ENCODE measurements around the gene ZNHIT6. TPM values are rescaled to one million over a fixed set of nuclear protein-coding genes. Genes with fewer than 3 reads are reported as not detected.

Gene ZNHIT6
- total and polyA plus RNA-seq, 3 experiments from 2014 or later = 17.5 to 37.5 (median 35.5) TPM

DNA sequence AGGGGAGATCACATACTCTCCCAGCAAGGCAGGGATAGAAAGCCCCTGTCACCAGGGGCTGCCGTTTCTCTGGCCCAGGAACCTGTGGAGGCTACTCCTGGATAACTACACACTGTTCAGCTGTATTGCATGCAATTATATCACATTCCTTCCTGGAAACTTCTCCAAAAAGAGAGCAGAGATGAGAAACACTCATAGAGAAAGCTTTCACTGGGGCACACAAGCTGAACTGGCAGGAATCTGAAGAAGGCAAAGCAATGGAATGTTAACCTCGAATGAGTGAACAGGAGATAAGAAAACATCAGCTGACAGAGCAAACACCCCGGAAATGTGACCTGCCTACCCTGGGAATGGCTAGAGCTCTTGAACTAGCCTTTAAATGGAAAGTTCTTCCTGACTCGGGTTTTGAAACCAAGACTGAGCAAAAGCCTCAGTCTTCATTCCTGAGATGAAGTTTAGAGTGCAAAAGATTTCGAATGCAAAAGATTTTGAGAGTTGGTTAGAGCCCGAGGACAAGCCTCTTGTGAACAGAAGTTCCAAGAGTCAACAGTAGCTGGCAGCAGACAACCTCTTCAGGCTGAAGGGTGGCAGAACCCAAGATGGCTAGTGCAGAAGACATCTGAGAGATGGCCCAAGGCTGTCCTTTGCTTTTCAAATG, 95.4 kb downstream of the ZNHIT6 start:
- Histone ChIP-seq H3K27ac (ENCODE audit: low read depth, low read length) (no peak overlapping the region), H3K36me3 (ENCODE audit: insufficient read depth, low read length) (no peaks in the 10 kb centered on the region), H3K4me1 (ENCODE audit: insufficient read depth, low read length) (no peaks in the 10 kb centered on the region), H3K9me3 (ENCODE audit: low read length) (no peaks in the 10 kb centered on the region), H3K4me3 (ENCODE audit: low read length) (no peak overlapping the region), H3K27me3 (ENCODE audit: insufficient read depth, low read length, poor library complexity, severe bottlenecking) (no peaks in the 10 kb centered on the region)
- Mint-ChIP-seq H3K4me3 (no peak overlapping the region), H3K4me1 (no peaks in the 10 kb centered on the region), H3K9me3 (peaks cover 0 to 6% (median 0%) of the 10 kb centered on the region in 5 donors), H3K27me3 (peaks cover 0 to 4% of the 10 kb centered on the region in 2 donors), H3K36me3 (peaks cover 0 to 17% (median under 1%) of the 10 kb centered on the region in 3 donors), H3K27ac (no peak overlapping the region)
- DNase-seq = no peak
- POLR2A ChIA-PET = no interaction called here
- CTCF ChIA-PET = interaction anchor here (1.7 kb wide), 1 partner anchor 9 kb away, joined by 4 read pairs; no protein-coding TSS in a partner anchor

DNA sequence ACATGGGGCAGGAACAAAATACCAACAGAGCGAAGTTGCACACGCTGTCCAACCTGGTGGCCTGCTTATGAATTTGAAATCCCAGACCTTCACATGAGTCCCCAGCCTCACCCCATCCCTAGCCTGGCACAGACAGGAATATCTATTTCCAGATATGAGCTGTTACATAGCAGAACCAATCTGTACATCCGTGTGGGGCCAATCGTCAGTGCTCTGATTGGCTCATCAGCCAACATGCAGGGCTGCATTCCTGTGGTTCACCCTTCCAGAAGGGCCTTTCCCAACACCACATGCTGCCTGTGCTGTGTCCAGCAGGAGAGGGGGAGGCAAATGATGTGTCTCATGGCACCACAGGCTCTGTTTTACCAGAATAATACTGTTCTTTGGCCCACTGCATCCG, 96.4 kb downstream of the ZNHIT6 start:
- CTCF ChIA-PET = interaction anchor here (1.7 kb wide), 1 partner anchor 8 kb away, joined by 4 read pairs; no protein-coding TSS in a partner anchor
- DNase-seq = no peak
- Mint-ChIP-seq H3K4me3 (no peak overlapping the region), H3K9me3 (peaks cover 0 to 1% (median 0%) of the 10 kb centered on the region in 5 donors), H3K27me3 (peaks cover 0 to 4% of the 10 kb centered on the region in 2 donors), H3K27ac (no peak overlapping the region), H3K4me1 (no peaks in the 10 kb centered on the region), H3K36me3 (peaks cover 0 to 9% (median 0%) of the 10 kb centered on the region in 3 donors)
- POLR2A ChIA-PET = no interaction called here
- no peaks in the 10 kb centered on the region for H3K36me3 ChIP-seq (ENCODE audit: insufficient read depth, low read length)
- no peak overlapping the region for H3K4me3 ChIP-seq (ENCODE audit: low read length)
- H3K27me3 ChIP-seq (ENCODE audit: insufficient read depth, low read length, poor library complexity, severe bottlenecking) = no peaks in the 10 kb centered on the region
- no peaks in the 10 kb centered on the region for H3K4me1 ChIP-seq (ENCODE audit: insufficient read depth, low read length)
- H3K9me3 ChIP-seq (ENCODE audit: low read length) = no peaks in the 10 kb centered on the region
- no peak overlapping the region for H3K27ac ChIP-seq (ENCODE audit: low read depth, low read length)

- H3K4me1 Mint-ChIP-seq = no peaks in the 10 kb centered on the region
- H3K36me3 ChIP-seq (ENCODE audit: insufficient read depth, low read length) = no peaks in the 10 kb centered on the region
- H3K4me3 Mint-ChIP-seq = no peak overlapping the region
- no peaks in the 10 kb centered on the region for H3K4me1 ChIP-seq (ENCODE audit: insufficient read depth, low read length)
- no peak overlapping the region for H3K27ac Mint-ChIP-seq
- ChIA-PET POLR2A (no interaction called here), CTCF (no interaction called here)
- H3K9me3 Mint-ChIP-seq = no peaks in the 10 kb centered on the region
- no peaks in the 10 kb centered on the region for H3K9me3 ChIP-seq (ENCODE audit: low read length)
- no peak overlapping the region for H3K27ac ChIP-seq (ENCODE audit: low read depth, low read length)
- no peak overlapping the region for H3K4me3 ChIP-seq (ENCODE audit: low read length)
- H3K36me3 Mint-ChIP-seq = peaks cover 0 to 5% (median 2%) of the 10 kb centered on the region in 3 donors
- no peaks in the 10 kb centered on the region for H3K27me3 ChIP-seq (ENCODE audit: insufficient read depth, low read length, poor library complexity, severe bottlenecking)
- H3K27me3 Mint-ChIP-seq = peaks cover 0 to 4% of the 10 kb centered on the region in 2 donors
- DNase-seq = no peak
Measured at GRCh38 chr1:85611425-85611824, 96.8 kb downstream of the ZNHIT6 start.

DNA sequence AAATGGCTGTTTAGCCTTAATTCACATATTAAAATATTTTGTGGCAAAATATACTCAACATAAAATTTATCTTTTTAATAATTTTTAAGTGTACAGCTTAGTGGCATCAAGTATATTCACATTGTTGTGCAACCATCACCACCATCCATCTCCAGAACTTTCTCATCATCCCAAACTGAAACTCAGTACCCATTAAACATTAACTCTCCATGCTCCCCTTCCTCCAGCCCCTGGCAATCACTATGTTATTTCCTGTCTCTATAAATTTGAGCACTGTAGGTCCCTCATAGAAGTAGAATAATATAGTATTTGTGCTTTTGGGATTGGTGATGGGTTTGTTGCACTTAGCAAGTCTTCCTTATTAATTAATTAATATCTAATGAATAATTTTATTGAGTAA, 98.3 kb downstream of the ZNHIT6 start:
- no peaks in the 10 kb centered on the region for H3K4me1 Mint-ChIP-seq
- no peak for DNase-seq
- Histone ChIP-seq H3K4me3 (ENCODE audit: low read length) (no peak overlapping the region), H3K4me1 (ENCODE audit: insufficient read depth, low read length) (no peaks in the 10 kb centered on the region), H3K27me3 (ENCODE audit: insufficient read depth, low read length, poor library complexity, severe bottlenecking) (no peaks in the 10 kb centered on the region), H3K9me3 (ENCODE audit: low read length) (no peaks in the 10 kb centered on the region), H3K36me3 (ENCODE audit: insufficient read depth, low read length) (no peaks in the 10 kb centered on the region), H3K27ac (ENCODE audit: low read depth, low read length) (no peak overlapping the region)
- H3K4me3 Mint-ChIP-seq = no peak overlapping the region
- peaks cover 0 to 5% (median 2%) of the 10 kb centered on the region in 3 donors for H3K36me3 Mint-ChIP-seq
- CTCF ChIA-PET = no interaction called here
- no peaks in the 10 kb centered on the region for H3K9me3 Mint-ChIP-seq
- H3K27ac Mint-ChIP-seq = no peak overlapping the region
- POLR2A ChIA-PET = no interaction called here
- H3K27me3 Mint-ChIP-seq = peaks cover 0 to 5% of the 10 kb centered on the region in 2 donors

GRCh38 chr1:85608851-85609250, 99.4 kb downstream of the ZNHIT6 start:
- Histone ChIP-seq H3K27me3 (ENCODE audit: insufficient read depth, low read length, poor library complexity, severe bottlenecking) (no peaks in the 10 kb centered on the region), H3K27ac (ENCODE audit: low read depth, low read length) (no peak overlapping the region), H3K4me3 (ENCODE audit: low read length) (no peak overlapping the region), H3K9me3 (ENCODE audit: low read length) (no peaks in the 10 kb centered on the region), H3K36me3 (ENCODE audit: insufficient read depth, low read length) (no peaks in the 10 kb centered on the region), H3K4me1 (ENCODE audit: insufficient read depth, low read length) (no peaks in the 10 kb centered on the region)
- ChIA-PET CTCF (no interaction called here), POLR2A (no interaction called here)
- Mint-ChIP-seq H3K27ac (no peak overlapping the region), H3K27me3 (peaks cover 0 to 5% of the 10 kb centered on the region in 2 donors), H3K4me3 (no peak overlapping the region), H3K9me3 (no peaks in the 10 kb centered on the region), H3K4me1 (no peaks in the 10 kb centered on the region), H3K36me3 (peaks cover 0 to 5% (median 2%) of the 10 kb centered on the region in 3 donors)
- DNase-seq = no peak

GRCh38 chr1:85607921-85608265, 100.3 kb downstream of the ZNHIT6 start:
- no peaks in the 10 kb centered on the region for H3K9me3 ChIP-seq (ENCODE audit: low read length)
- no peak overlapping the region for H3K27ac ChIP-seq (ENCODE audit: low read depth, low read length)
- Mint-ChIP-seq H3K27me3 (peaks cover 0 to 5% of the 10 kb centered on the region in 2 donors), H3K9me3 (no peaks in the 10 kb centered on the region), H3K27ac (no peak overlapping the region), H3K4me3 (no peak overlapping the region), H3K4me1 (no peaks in the 10 kb centered on the region), H3K36me3 (peaks cover 0 to 5% (median 2%) of the 10 kb centered on the region in 3 donors)
- H3K4me1 ChIP-seq (ENCODE audit: insufficient read depth, low read length) = no peaks in the 10 kb centered on the region
- H3K4me3 ChIP-seq (ENCODE audit: low read length) = no peak overlapping the region
- ChIA-PET CTCF (no interaction called here), POLR2A (no interaction called here)
- no peak for DNase-seq
- H3K36me3 ChIP-seq (ENCODE audit: insufficient read depth, low read length) = no peaks in the 10 kb centered on the region
- H3K27me3 ChIP-seq (ENCODE audit: insufficient read depth, low read length, poor library complexity, severe bottlenecking) = no peaks in the 10 kb centered on the region

- CTCF ChIA-PET = interaction anchor here (0.6 kb wide), 1 partner anchor 318 kb away, joined by 3 read pairs; no protein-coding TSS in a partner anchor
- H3K27me3 ChIP-seq (ENCODE audit: insufficient read depth, low read length, poor library complexity, severe bottlenecking) = no peaks in the 10 kb centered on the region
- Mint-ChIP-seq H3K27ac (no peak overlapping the region), H3K36me3 (peaks cover 0 to 5% (median 2%) of the 10 kb centered on the region in 3 donors), H3K9me3 (no peaks in the 10 kb centered on the region), H3K27me3 (peaks cover 0 to 5% of the 10 kb centered on the region in 2 donors), H3K4me3 (no peak overlapping the region), H3K4me1 (no peaks in the 10 kb centered on the region)
- H3K27ac ChIP-seq (ENCODE audit: low read depth, low read length) = no peak overlapping the region
- H3K4me3 ChIP-seq (ENCODE audit: low read length) = no peak overlapping the region
- no peaks in the 10 kb centered on the region for H3K36me3 ChIP-seq (ENCODE audit: insufficient read depth, low read length)
- no peaks in the 10 kb centered on the region for H3K4me1 ChIP-seq (ENCODE audit: insufficient read depth, low read length)
- DNase-seq = no peak
- no peaks in the 10 kb centered on the region for H3K9me3 ChIP-seq (ENCODE audit: low read length)
- POLR2A ChIA-PET = no interaction called here
Measured at GRCh38 chr1:85607126-85607920, 100.9 kb downstream of the ZNHIT6 start.

DNA sequence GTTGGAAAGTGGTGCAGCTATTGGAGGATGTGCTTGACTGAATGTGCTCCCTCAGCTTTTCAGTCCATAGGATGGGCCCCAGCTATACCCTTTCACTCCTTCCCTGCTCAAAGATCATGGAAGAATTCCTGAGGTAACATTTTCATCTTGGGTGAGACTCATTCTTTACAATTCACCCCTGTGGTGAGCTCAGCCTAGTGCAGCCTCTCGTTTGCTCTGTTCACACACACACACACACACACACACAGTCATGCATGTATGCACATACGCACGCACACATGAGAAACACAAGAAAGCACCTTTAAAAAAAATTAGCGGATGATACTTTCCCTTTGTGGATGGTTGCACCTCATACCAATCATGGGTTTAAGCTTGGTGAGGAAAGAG, 101.8 kb downstream of the ZNHIT6 start:
- CTCF ChIA-PET = interaction anchor here (0.6 kb wide), 1 partner anchor 317 kb away, joined by 3 read pairs; no protein-coding TSS in a partner anchor
- no peaks in the 10 kb centered on the region for H3K36me3 ChIP-seq (ENCODE audit: insufficient read depth, low read length)
- DNase-seq = no peak

More for the DNA sequence above, 101.8 kb downstream of the ZNHIT6 start:
- Histone ChIP-seq H3K9me3 (ENCODE audit: low read length) (no peaks in the 10 kb centered on the region), H3K4me3 (ENCODE audit: low read length) (no peak overlapping the region), H3K27ac (ENCODE audit: low read depth, low read length) (no peak overlapping the region), H3K4me1 (ENCODE audit: insufficient read depth, low read length) (no peaks in the 10 kb centered on the region), H3K27me3 (ENCODE audit: insufficient read depth, low read length, poor library complexity, severe bottlenecking) (no peaks in the 10 kb centered on the region)
- Mint-ChIP-seq H3K36me3 (peaks cover 0 to 5% (median 2%) of the 10 kb centered on the region in 3 donors), H3K4me3 (no peak overlapping the region), H3K27me3 (peaks cover 0 to 5% of the 10 kb centered on the region in 2 donors), H3K9me3 (no peaks in the 10 kb centered on the region), H3K4me1 (no peaks in the 10 kb centered on the region), H3K27ac (peak overlapping the region in 1 of 8 donors; percentile 27)
- POLR2A ChIA-PET = no interaction called here

All from CD8-positive, alpha-beta memory T cell (primary cell).